Activated naive CD4-positive, alpha-beta T cell treated with anti-CD3 and anti-CD28 coated beads, Interleukin-2, amount 50 U/mL, for 24 hours (primary cell): ENCODE measurements around the gene THSD4.

ENCODE experiments used
- H3K27ac Mint-ChIP-seq: one replicate; pipeline ENCODE4 v1.8.0; 2021; ENCODE audit warnings: mild to moderate bottlenecking, mixed read lengths
- H3K27me3 Mint-ChIP-seq: one replicate; pipeline ENCODE4 v1.8.0; 2021; ENCODE audit warnings: mixed read lengths
- H3K36me3 Mint-ChIP-seq: one replicate; pipeline ENCODE4 v1.8.0; 2021; ENCODE audit warnings: mixed read lengths
- H3K4me1 Mint-ChIP-seq: one replicate; pipeline ENCODE4 v1.8.0; 2021; ENCODE audit warnings: mixed read lengths
- H3K4me3 Mint-ChIP-seq: one replicate; pipeline ENCODE4 v1.8.0; 2021; ENCODE audit warnings: mild to moderate bottlenecking, mixed read lengths
- H3K9me3 Mint-ChIP-seq: one replicate; pipeline ENCODE4 v1.8.0; 2021; ENCODE audit warnings: mixed read lengths

Gene THSD4

DNA sequence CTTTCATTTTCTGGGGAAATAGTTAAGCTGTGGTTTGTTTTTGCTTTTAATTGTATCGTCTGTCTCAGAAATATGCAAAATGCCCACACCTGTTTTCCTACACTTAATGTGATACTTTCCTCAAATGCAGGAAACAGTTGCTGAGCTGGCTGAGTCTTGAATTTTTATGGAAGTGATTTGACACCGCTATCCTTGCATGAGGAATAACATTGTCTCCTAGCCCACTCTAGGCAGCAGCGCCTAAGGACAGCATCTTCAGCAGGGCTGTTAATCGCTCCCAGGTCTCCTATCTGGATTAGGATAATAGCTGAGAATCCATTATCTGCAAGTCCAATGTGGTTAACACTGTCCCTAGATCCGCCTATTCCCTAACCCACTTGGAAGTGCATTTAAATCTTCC is 562.5 kb downstream of the THSD4 start:
- H3K4me1 Mint-ChIP-seq: peaks cover 15% of the 10 kb centered on the region
- no peak overlapping the region for H3K4me3 Mint-ChIP-seq
- H3K36me3 Mint-ChIP-seq: no peaks in the 10 kb centered on the region
- peaks cover 13% of the 10 kb centered on the region for H3K27me3 Mint-ChIP-seq
- H3K9me3 Mint-ChIP-seq: no peaks in the 10 kb centered on the region
- H3K27ac Mint-ChIP-seq: no peak overlapping the region

GRCh38 chr15:71678191-71678590 is 562.9 kb downstream of the THSD4 start:
- H3K4me1 Mint-ChIP-seq: peaks cover 15% of the 10 kb centered on the region
- H3K9me3 Mint-ChIP-seq: no peaks in the 10 kb centered on the region
- H3K27ac Mint-ChIP-seq: no peak overlapping the region
- no peak overlapping the region for H3K4me3 Mint-ChIP-seq
- no peaks in the 10 kb centered on the region for H3K36me3 Mint-ChIP-seq
- peaks cover 14% of the 10 kb centered on the region for H3K27me3 Mint-ChIP-seq

DNA sequence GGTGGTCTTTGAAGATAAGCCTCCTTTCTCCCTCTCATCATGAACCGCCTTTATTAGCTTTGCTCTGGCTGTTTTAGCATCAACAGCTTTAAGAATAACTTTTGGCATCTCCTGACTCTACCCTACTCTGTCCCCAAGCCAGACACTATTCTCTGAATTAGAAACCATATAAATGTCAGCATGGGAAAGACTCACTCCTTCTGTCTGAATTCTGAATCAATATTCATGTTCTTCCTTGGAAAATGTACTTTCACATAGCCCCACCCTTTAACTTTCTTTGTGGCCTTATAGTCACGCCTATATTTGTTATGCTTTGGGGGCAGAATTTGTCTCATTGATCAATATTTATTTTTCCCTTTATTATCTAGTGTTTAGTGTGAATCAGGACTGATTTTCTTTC is 563.3 kb downstream of the THSD4 start:
- Mint-ChIP-seq H3K36me3 (no peaks in the 10 kb centered on the region), H3K27ac (no peak overlapping the region), H3K27me3 (peaks cover 15% of the 10 kb centered on the region), H3K4me3 (no peak overlapping the region), H3K4me1 (peaks cover 15% of the 10 kb centered on the region), H3K9me3 (no peaks in the 10 kb centered on the region)

- Mint-ChIP-seq H3K36me3 (no peaks in the 10 kb centered on the region), H3K9me3 (no peaks in the 10 kb centered on the region), H3K4me3 (no peak overlapping the region), H3K27ac (no peak overlapping the region), H3K27me3 (peaks cover 11% of the 10 kb centered on the region), H3K4me1 (peaks cover 15% of the 10 kb centered on the region)
These were observed 564.0 kb downstream of the THSD4 start for GRCh38 chr15:71679223-71679792.

DNA sequence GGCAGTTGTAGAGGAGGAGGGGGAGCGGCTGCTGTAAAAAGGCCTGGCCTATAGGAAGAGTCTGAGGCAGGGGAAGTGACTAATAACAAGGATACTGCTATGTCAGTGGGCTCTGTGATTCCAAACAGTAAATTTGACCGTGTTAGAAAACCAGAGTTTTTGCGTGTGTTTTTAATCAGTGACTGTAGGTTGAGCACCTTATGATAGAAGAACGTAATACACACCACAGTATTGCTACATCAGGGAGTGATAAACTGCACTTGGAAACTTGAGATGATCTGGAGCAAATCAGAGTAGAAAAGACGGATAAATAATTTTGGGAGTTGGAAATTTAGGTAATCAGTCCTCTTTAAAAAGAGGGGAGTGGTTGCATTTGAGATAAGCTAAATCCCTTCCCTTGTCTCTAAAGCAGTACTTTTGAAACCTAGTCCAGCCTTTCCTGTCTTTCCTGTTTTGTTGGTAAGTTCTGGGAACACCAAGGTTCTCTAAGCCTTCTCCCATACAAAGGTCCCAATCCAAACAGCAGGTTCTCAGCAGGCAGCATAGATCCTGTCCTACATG is 564.6 kb downstream of the THSD4 start:
- H3K36me3 Mint-ChIP-seq: no peaks in the 10 kb centered on the region
- H3K9me3 Mint-ChIP-seq: no peaks in the 10 kb centered on the region
- peaks cover 10% of the 10 kb centered on the region for H3K27me3 Mint-ChIP-seq
- peaks cover 15% of the 10 kb centered on the region for H3K4me1 Mint-ChIP-seq
- H3K4me3 Mint-ChIP-seq: no peak overlapping the region
- H3K27ac Mint-ChIP-seq: no peak overlapping the region

DNA sequence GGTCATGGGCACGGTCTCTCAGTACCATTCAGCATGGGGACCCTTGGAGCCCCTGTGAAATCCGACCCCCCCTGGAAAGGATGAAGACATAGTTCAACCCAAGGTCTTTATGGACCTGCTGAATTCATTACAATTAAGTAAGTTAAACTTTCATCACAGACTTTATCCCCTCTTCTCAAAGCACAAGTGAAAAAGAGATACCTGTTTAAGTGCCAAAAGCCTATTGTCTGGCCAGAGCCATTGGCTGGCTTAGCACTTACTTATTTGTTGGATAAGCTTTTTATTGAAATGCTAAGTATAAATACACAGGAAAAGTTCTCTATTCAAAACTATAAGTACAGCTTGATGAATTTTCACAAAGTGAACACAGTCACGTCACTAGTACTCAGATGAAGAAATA is 566.7 kb downstream of the THSD4 start:
- no peaks in the 10 kb centered on the region for H3K36me3 Mint-ChIP-seq
- no peak overlapping the region for H3K4me3 Mint-ChIP-seq
- H3K9me3 Mint-ChIP-seq: no peaks in the 10 kb centered on the region
- peaks cover 9% of the 10 kb centered on the region for H3K27me3 Mint-ChIP-seq
- H3K4me1 Mint-ChIP-seq: peaks cover 13% of the 10 kb centered on the region
- H3K27ac Mint-ChIP-seq: no peak overlapping the region

DNA sequence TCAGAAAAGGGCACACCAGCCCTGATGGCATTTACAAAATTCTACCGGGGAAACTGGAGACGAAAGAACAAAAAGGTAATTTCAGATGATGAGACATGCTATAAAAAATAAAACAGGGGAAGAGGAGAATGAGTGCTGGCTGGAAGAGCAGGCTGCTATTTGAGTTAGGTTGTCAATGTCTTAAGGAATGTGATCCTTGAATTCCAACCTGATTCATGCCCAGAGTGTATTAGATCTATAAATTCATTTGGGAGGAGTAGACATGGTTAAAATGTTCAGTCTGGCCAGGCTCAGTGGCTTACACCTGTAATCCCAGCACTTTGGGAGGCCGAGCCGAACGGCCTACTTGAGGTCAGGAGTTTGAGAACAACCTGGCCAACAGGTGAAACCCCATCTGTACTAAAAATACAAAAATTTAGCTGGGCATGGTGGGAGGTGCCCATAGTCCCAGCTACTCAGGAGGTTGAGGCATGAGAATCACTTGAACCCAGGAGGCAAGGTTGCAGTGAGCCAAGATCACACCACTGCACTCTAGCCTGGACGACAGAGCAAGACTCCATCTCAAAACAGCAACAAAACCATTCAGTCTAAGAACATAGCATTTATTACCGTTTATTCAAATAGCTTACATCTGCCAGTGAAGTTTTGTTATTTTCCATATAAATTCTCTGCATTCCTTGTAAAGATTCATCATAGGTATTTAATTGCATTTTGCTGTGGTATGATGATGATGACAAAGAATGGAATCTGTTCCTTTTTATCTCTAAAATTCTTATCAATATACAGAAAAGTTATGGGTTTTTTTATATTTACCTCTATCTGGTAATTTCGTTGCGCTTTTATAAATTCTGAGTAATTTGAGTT is 568.4 kb downstream of the THSD4 start:
- H3K27me3 Mint-ChIP-seq: peaks cover 11% of the 10 kb centered on the region
- H3K36me3 Mint-ChIP-seq: no peaks in the 10 kb centered on the region
- H3K4me3 Mint-ChIP-seq: no peak overlapping the region
- no peaks in the 10 kb centered on the region for H3K9me3 Mint-ChIP-seq
- H3K27ac Mint-ChIP-seq: no peak overlapping the region
- peaks cover 4% of the 10 kb centered on the region for H3K4me1 Mint-ChIP-seq

DNA sequence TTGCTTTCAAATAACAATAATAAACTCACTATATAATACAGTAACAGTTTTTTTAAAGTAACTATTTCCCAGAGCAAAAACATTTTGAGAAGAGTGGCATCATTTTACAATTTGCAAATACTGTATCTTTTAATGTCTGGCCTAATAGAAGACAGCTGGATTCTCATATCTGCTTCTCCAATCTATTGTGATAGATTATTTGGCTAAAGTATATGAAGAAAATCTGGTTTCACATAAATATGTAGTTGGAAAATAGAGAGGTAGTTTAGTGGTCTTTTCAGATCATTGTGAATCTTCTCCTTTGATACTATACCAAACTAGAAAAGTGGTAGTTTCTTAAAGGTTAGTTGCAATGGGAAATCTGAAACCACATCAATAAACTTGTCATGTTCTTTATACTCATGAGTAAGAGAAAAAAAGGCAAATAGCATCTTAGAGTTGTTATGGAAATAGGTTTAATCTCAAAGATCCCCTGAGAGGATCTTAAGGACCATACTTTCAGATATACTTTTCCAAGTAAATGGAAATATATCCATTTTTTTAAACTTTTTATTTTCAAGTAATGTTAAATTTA is 570.2 kb downstream of the THSD4 start:
- H3K9me3 Mint-ChIP-seq: no peaks in the 10 kb centered on the region
- H3K4me3 Mint-ChIP-seq: no peak overlapping the region
- peaks cover 4% of the 10 kb centered on the region for H3K4me1 Mint-ChIP-seq
- H3K36me3 Mint-ChIP-seq: no peaks in the 10 kb centered on the region
- H3K27me3 Mint-ChIP-seq: peaks cover 18% of the 10 kb centered on the region
- H3K27ac Mint-ChIP-seq: no peak overlapping the region

DNA sequence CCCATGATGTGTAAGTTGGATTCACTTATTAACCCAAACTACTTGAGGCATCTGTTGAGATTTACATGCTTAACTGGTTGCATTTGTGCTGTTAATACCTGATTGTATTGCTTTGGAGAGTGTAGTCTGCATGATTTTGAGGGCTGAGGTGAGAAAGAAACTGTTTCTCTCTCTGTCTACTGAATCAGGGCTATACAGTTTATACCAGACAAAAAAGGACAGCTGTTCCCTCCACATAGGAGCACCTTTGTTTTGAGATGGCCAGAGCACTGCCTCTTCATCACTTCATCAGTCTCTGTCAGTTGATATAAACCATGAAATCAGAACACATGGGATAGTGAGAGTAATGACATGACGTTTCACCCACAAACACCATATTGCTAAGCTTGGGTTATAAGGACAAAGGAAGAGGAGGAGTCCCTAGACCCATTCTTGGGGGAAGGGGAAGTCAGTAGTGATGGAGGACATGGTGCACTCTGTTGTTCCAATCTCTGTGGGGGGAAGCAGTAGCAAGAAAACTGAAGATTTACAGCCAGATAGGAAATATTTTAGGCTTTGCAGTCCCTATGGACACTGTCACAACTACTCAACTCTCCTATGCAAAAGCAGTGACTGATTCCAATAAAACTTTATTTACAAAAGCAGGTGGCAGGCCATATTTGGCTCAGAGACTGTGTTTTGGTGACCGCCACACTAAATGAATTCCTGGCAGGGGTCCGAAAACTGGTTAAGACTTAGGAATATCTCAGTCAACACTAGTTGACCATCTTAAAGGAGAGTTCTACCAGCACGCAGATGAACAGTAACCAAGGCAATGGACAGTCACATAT is 571.2 kb downstream of the THSD4 start:
- Mint-ChIP-seq H3K36me3 (no peaks in the 10 kb centered on the region), H3K9me3 (no peaks in the 10 kb centered on the region), H3K4me1 (peaks cover 4% of the 10 kb centered on the region), H3K4me3 (no peak overlapping the region), H3K27me3 (peaks cover 19% of the 10 kb centered on the region), H3K27ac (no peak overlapping the region)

DNA sequence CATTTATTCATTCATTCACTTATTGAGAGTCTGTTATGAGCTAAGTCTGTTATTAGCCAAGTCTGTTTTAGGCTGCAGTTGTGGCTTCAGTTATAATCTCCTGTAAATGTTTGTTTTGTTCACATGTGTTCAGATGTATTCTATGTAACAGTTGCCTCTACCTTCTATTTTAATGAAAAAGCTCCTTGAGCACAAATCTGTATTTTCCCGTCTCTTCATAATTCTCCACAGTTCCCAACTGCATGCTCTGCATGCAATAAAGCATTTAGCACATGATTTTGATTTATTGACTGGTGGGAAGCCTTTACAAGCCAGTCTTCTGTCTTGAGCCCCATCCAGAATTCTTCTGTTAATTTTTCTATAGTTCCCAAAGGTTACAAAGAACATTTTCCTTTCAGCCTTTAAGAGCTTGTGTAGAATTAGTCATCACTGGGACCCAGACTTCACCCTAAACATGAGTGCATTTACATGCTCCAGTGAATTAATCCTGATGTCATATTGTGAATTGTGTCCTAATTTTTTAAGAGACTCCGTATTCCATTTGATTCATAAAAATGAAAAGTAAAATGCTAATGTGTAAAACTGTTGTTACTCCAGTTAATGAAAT is 572.7 kb downstream of the THSD4 start:
- H3K27ac Mint-ChIP-seq: no peak overlapping the region
- H3K9me3 Mint-ChIP-seq: no peaks in the 10 kb centered on the region
- no peaks in the 10 kb centered on the region for H3K36me3 Mint-ChIP-seq
- peaks cover 4% of the 10 kb centered on the region for H3K4me1 Mint-ChIP-seq
- no peak overlapping the region for H3K4me3 Mint-ChIP-seq
- peaks cover 20% of the 10 kb centered on the region for H3K27me3 Mint-ChIP-seq

- Mint-ChIP-seq H3K4me3 (no peak overlapping the region), H3K9me3 (no peaks in the 10 kb centered on the region), H3K27me3 (peaks cover 17% of the 10 kb centered on the region), H3K4me1 (peaks cover 4% of the 10 kb centered on the region), H3K27ac (no peak overlapping the region), H3K36me3 (no peaks in the 10 kb centered on the region)
These were observed 573.3 kb downstream of the THSD4 start for GRCh38 chr15:71688509-71689094.

DNA sequence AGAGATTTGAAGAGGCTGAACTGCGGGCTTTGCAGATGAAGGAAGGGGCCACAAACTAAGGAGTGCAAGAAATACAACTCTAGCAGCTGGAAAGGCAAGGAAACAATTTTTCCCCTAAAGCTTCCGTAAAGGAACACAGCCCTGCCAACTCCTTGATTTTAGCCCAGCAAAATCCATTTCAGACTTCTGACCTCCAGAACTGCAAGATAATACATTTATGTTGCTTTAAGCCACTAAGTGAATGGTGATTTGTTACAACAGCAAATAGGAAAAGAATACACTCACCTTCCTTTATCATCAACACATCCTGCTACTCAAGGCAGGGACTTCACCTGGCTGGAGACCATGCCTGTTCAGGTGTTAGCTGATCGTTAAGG is 575.8 kb downstream of the THSD4 start:
- H3K27ac Mint-ChIP-seq: no peak overlapping the region
- H3K9me3 Mint-ChIP-seq: no peaks in the 10 kb centered on the region
- peaks cover 24% of the 10 kb centered on the region for H3K27me3 Mint-ChIP-seq
- no peak overlapping the region for H3K4me3 Mint-ChIP-seq
- H3K36me3 Mint-ChIP-seq: no peaks in the 10 kb centered on the region
- no peaks in the 10 kb centered on the region for H3K4me1 Mint-ChIP-seq

GRCh38 chr15:71691458-71692417 is 576.5 kb downstream of the THSD4 start:
- H3K9me3 Mint-ChIP-seq: no peaks in the 10 kb centered on the region
- H3K4me1 Mint-ChIP-seq: no peaks in the 10 kb centered on the region
- no peaks in the 10 kb centered on the region for H3K36me3 Mint-ChIP-seq
- H3K27ac Mint-ChIP-seq: no peak overlapping the region
- H3K27me3 Mint-ChIP-seq: peaks cover 22% of the 10 kb centered on the region
- no peak overlapping the region for H3K4me3 Mint-ChIP-seq

DNA sequence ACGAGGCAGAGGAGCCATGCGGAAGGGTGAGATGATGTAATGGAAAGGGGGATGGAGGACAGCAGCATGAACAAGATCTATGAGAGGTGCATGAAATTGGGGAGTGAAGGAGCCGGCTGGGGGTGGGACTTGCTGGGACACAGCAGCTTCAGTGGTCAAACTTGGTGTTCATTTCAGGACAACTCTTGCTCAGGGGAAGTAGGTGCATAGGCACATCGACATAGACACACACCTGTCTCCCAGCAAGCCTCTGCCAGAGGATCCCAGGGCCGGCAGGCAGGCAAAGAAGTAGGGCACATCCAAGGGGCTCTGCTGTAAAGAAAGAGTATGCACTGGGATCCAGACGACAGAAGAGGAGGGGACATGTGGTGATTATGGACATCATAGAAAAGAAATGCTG is 582.0 kb downstream of the THSD4 start:
- Mint-ChIP-seq H3K27me3 (peaks cover 10% of the 10 kb centered on the region), H3K27ac (no peak overlapping the region), H3K4me3 (no peak overlapping the region), H3K9me3 (no peaks in the 10 kb centered on the region), H3K36me3 (no peaks in the 10 kb centered on the region), H3K4me1 (no peaks in the 10 kb centered on the region)
